ENCODE measurements around the gene SLC23A2.
"Not testable (repeated sequence)": the region's sequence is repeated elsewhere in the genome, so short reads cannot be mapped to it uniquely, and the experiment has no call there.

The SLC23A2 gene

GRCh38 chr20:4871486-4871885, 129.8 kb downstream of the SLC23A2 start:
- no peak for DNase-seq

GRCh38 chr20:4870906-4871305, 130.4 kb downstream of the SLC23A2 start:
- no peak for DNase-seq

GRCh38 chr20:4869290-4870193, 131.8 kb downstream of the SLC23A2 start:
- no peak for DNase-seq

GRCh38 chr20:4867051-4867450, 134.3 kb downstream of the SLC23A2 start:
- no peak for DNase-seq

- DNase-seq: no peak
These were observed 134.9 kb downstream of the SLC23A2 start for GRCh38 chr20:4866429-4866828.

- DNase-seq: no peak
These were observed 137.0 kb downstream of the SLC23A2 start for GRCh38 chr20:4864311-4864752.

GRCh38 chr20:4862661-4863060, 138.6 kb downstream of the SLC23A2 start:
- DNase-seq: no peak

- DNase-seq: no peak
These were observed 139.3 kb downstream of the SLC23A2 start for GRCh38 chr20:4861961-4862360.

GRCh38 chr20:4858000-4858399, 143.3 kb downstream of the SLC23A2 start:
- no peak for DNase-seq

GRCh38 chr20:4856022-4856755, 145.1 kb downstream of the SLC23A2 start:
- DNase-seq: no peak

- no peak for DNase-seq
These were observed 145.8 kb downstream of the SLC23A2 start for GRCh38 chr20:4855555-4855954.

GRCh38 chr20:4855097-4855496, 146.2 kb downstream of the SLC23A2 start:
- DNase-seq: no peak

- DNase-seq: no peak
These were observed 146.8 kb downstream of the SLC23A2 start for GRCh38 chr20:4854561-4854901.

- DNase-seq: no peak
These were observed 147.4 kb downstream of the SLC23A2 start for GRCh38 chr20:4853757-4854560.

GRCh38 chr20:4853004-4853403, 148.3 kb downstream of the SLC23A2 start:
- no peak for DNase-seq

- DNase-seq: no peak
These were observed 150.3 kb downstream of the SLC23A2 start for GRCh38 chr20:4850960-4851359.

GRCh38 chr20:4848829-4849228, 152.5 kb downstream of the SLC23A2 start:
- DNase-seq: not testable (repeated sequence)

GRCh38 chr20:4848041-4848440, 153.3 kb downstream of the SLC23A2 start:
- DNase-seq: no peak

GRCh38 chr20:4846821-4847220, 154.5 kb downstream of the SLC23A2 start:
- DNase-seq: no peak

GRCh38 chr20:4844751-4845465, 156.4 kb downstream of the SLC23A2 start:
- no peak for DNase-seq

GRCh38 chr20:4844325-4844724, 157.0 kb downstream of the SLC23A2 start:
- DNase-seq: no peak

GRCh38 chr20:4840801-4841200, 160.5 kb downstream of the SLC23A2 start:
- DNase-seq: no peak

- DNase-seq: no peak
These were observed 162.8 kb downstream of the SLC23A2 start for GRCh38 chr20:4838526-4838925.
